ENCODE measurements around the gene KCTD20. TPM values are rescaled to one million over a fixed set of nuclear protein-coding genes. Genes with fewer than 3 reads are reported as not detected.

The KCTD20 gene
- total and polyA plus RNA-seq, 2 experiments from 2014 or later = 22.0 to 25.5 TPM

- Histone ChIP-seq H3K9me3 (ENCODE audit: low read depth) (no peaks in the 10 kb centered on the region), H3K4me1 (ENCODE audit: low read depth) (peaks cover 12% of the 10 kb centered on the region), H3K27me3 (no peaks in the 10 kb centered on the region), H3K4me3 (no peak overlapping the region), H3K27ac (peak overlapping the region; percentile 4), H3K36me3 (peaks cover 18% of the 10 kb centered on the region)
- no peak for TF ChIP-seq CTCF (IDR thresholded peaks at IDR 0.05; ENCODE audit: low read depth, low read length)
- DNase-seq (ENCODE audit: low read depth in 1 of 2, low spot score in 1 of 2) = no peak
Observed at GRCh38 chr6:36489426-36489825, 46.6 kb downstream of the KCTD20 start.

- Histone ChIP-seq H3K36me3 (peaks cover 28% of the 10 kb centered on the region), H3K27me3 (no peaks in the 10 kb centered on the region), H3K4me1 (ENCODE audit: low read depth) (peaks cover 12% of the 10 kb centered on the region), H3K27ac (no peak overlapping the region), H3K9me3 (ENCODE audit: low read depth) (no peaks in the 10 kb centered on the region), H3K4me3 (no peak overlapping the region)
- DNase-seq (ENCODE audit: low read depth in 1 of 2, low spot score in 1 of 2) = peak in 1 of 2 donors; percentile 12
- TF ChIP-seq CTCF (IDR thresholded peaks at IDR 0.05; ENCODE audit: low read depth, low read length) = no peak
Observed at GRCh38 chr6:36491378-36491965, 48.7 kb downstream of the KCTD20 start.

GRCh38 chr6:36492092-36492491, 49.3 kb downstream of the KCTD20 start:
- Histone ChIP-seq H3K4me1 (ENCODE audit: low read depth) (peaks cover 12% of the 10 kb centered on the region), H3K9me3 (ENCODE audit: low read depth) (no peaks in the 10 kb centered on the region), H3K27me3 (no peaks in the 10 kb centered on the region), H3K36me3 (peaks cover 35% of the 10 kb centered on the region), H3K27ac (no peak overlapping the region), H3K4me3 (no peak overlapping the region)
- no peak for DNase-seq (ENCODE audit: low read depth in 1 of 2, low spot score in 1 of 2)
- no peak for TF ChIP-seq CTCF (IDR thresholded peaks at IDR 0.05; ENCODE audit: low read depth, low read length)

- Histone ChIP-seq H3K27ac (no peak overlapping the region), H3K36me3 (peaks cover 39% of the 10 kb centered on the region), H3K27me3 (no peaks in the 10 kb centered on the region), H3K4me1 (ENCODE audit: low read depth) (peaks cover 12% of the 10 kb centered on the region), H3K4me3 (no peak overlapping the region), H3K9me3 (ENCODE audit: low read depth) (no peaks in the 10 kb centered on the region)
- TF ChIP-seq CTCF (IDR thresholded peaks at IDR 0.05; ENCODE audit: low read depth, low read length) = no peak
- peak in 1 of 2 donors; percentile 8 for DNase-seq (ENCODE audit: low read depth in 1 of 2, low spot score in 1 of 2)
Observed at GRCh38 chr6:36492621-36493020, 49.8 kb downstream of the KCTD20 start.

- Histone ChIP-seq H3K27ac (no peak overlapping the region), H3K9me3 (ENCODE audit: low read depth) (no peaks in the 10 kb centered on the region), H3K4me1 (ENCODE audit: low read depth) (peaks cover 7% of the 10 kb centered on the region), H3K36me3 (peaks cover 42% of the 10 kb centered on the region), H3K4me3 (no peak overlapping the region), H3K27me3 (no peaks in the 10 kb centered on the region)
- no peak for DNase-seq (ENCODE audit: low read depth in 1 of 2, low spot score in 1 of 2)
- no peak for TF ChIP-seq CTCF (IDR thresholded peaks at IDR 0.05; ENCODE audit: low read depth, low read length)
Observed at GRCh38 chr6:36493319-36493718, 50.5 kb downstream of the KCTD20 start.

Measured in cardiac muscle cell (in vitro differentiated cells and primary cell).